GM12874 (cell line): ENCODE measurements around the gene TPSB2.

Experiments
- TF ChIP-seq, protein P1 (sequence below): IDR thresholded peaks from 2 replicates; pipeline ENCODE4 v1.5.1; 2011; ENCODE audit warnings: low read depth, mild to moderate bottlenecking, control low read depth, low read length, moderate library complexity; ENCODE audit not compliant: insufficient read depth

Gene TPSB2

GRCh38 chr16:1188432-1189189 is 41.4 kb downstream of the TPSB2 start:
- TF ChIP-seq, protein P1, sequence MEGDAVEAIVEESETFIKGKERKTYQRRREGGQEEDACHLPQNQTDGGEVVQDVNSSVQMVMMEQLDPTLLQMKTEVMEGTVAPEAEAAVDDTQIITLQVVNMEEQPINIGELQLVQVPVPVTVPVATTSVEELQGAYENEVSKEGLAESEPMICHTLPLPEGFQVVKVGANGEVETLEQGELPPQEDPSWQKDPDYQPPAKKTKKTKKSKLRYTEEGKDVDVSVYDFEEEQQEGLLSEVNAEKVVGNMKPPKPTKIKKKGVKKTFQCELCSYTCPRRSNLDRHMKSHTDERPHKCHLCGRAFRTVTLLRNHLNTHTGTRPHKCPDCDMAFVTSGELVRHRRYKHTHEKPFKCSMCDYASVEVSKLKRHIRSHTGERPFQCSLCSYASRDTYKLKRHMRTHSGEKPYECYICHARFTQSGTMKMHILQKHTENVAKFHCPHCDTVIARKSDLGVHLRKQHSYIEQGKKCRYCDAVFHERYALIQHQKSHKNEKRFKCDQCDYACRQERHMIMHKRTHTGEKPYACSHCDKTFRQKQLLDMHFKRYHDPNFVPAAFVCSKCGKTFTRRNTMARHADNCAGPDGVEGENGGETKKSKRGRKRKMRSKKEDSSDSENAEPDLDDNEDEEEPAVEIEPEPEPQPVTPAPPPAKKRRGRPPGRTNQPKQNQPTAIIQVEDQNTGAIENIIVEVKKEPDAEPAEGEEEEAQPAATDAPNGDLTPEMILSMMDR, result no peak

DNA sequence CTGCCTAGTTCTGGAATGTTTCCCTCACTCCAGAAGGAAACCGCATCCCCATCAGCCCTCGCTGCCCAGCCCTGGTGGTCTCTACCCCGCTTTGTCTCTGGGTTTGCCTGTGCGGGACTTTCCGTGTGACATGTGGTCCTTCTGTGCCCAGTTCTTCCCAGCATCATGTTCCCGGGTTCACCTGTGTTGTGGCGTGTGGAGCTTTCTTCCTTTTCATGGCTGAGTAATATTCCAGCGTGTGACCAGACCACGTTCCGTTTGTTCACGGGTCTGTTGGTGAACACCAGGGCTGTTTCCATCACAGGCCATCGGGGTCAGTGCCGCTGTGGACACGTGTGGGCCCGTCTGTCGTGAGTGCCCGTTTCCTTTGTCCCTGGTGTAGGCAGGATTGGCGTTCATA is 45.0 kb downstream of the TPSB2 start:
- TF ChIP-seq, protein P1, result no peak

GRCh38 chr16:1184156-1184868 is 45.7 kb downstream of the TPSB2 start:
- TF ChIP-seq, protein P1, result no peak

- TF ChIP-seq, protein P1, result no peak
These were observed 46.8 kb downstream of the TPSB2 start for GRCh38 chr16:1182950-1183907.

- TF ChIP-seq, protein P1, result no peak
These were observed 47.7 kb downstream of the TPSB2 start for GRCh38 chr16:1182316-1182671.

GRCh38 chr16:1181404-1182315 is 48.3 kb downstream of the TPSB2 start:
- TF ChIP-seq, protein P1, result no peak
